CD4-positive, alpha-beta T cell (primary cell): ENCODE measurements around the gene LARGE1. TPM values are rescaled to one million over a fixed set of nuclear protein-coding genes. Genes with fewer than 3 reads are reported as not detected.

Experiments
- ATAC-seq: fragments of 200-7000 bp; cut with Tn5 transposase; one replicate; pipeline ENCODE4 v1.10.0; 2022; ENCODE audit warnings: mild to moderate bottlenecking; ENCODE audit not compliant: poor library complexity
- CTCF ChIA-PET: fragments of 350-600 bp; sonication (Branson Sonifier 250); formaldehyde crosslinking; loops from one replicate; lab custom pipeline; 2021; ENCODE audit warnings: antibody characterized with exemption, inconsistent platforms; lab: Charles Lee
- POLR2A ChIA-PET: fragments of 350-600 bp; sonication (Branson Sonifier 250); formaldehyde crosslinking; loops from one replicate; lab custom pipeline; 2021; ENCODE audit warnings: antibody characterized with exemption, inconsistent platforms; lab: Charles Lee
- DNase-seq, 14 experiments: peaks; one replicate each; pipeline ENCODE4 v3.0.0-alpha.2; 2013 to 2020; ENCODE audit warnings: mixed read lengths in 2 of 14
- H3K27ac ChIP-seq, 2 donors: one replicate each; pipeline versions ENCODE4 v1.5.1 to v1.7.0; 2013; ENCODE audit warnings: low read length in 2 of 2, low read depth in 1 of 2, mild to moderate bottlenecking in 1 of 2
- H3K27me3 ChIP-seq, 2 experiments: 1 replicate in 1 of 2; 2 replicates in 1 of 2; pipeline versions ENCODE4 v1.6.1 to v1.7.0; 2013; ENCODE audit warnings: low read length in 2 of 2, control low read depth in 1 of 2, mild to moderate bottlenecking in 1 of 2, moderate library complexity in 1 of 2; ENCODE audit not compliant: insufficient read depth in 2 of 2, control insufficient read depth in 1 of 2
- H3K36me3 ChIP-seq: one replicate; pipeline ENCODE4 v1.6.1; 2013; ENCODE audit warnings: low read length, control low read depth; ENCODE audit not compliant: insufficient read depth
- H3K4me1 ChIP-seq: one replicate; pipeline ENCODE4 v1.6.1; 2013; ENCODE audit warnings: low read length, control low read depth; ENCODE audit not compliant: insufficient read depth
- H3K4me3 ChIP-seq: one replicate; pipeline ENCODE4 v1.5.1; 2013; ENCODE audit warnings: mild to moderate bottlenecking, low read length, moderate library complexity
- H3K9me3 ChIP-seq, 2 experiments: 1 replicate in 1 of 2; 2 replicates in 1 of 2; pipeline versions ENCODE4 v1.6.1 to v1.7.0; 2013; ENCODE audit warnings: low read length in 2 of 2, mild to moderate bottlenecking in 2 of 2, control low read depth in 1 of 2, moderate library complexity in 1 of 2; ENCODE audit not compliant: control insufficient read depth in 1 of 2, insufficient read depth in 1 of 2
- H3K27ac Mint-ChIP-seq: one replicate; pipeline ENCODE4 v1.8.0; 2020; ENCODE audit warnings: mixed read lengths
- H3K27me3 Mint-ChIP-seq: one replicate; pipeline ENCODE4 v1.8.0; 2021; ENCODE audit warnings: mixed read lengths
- H3K36me3 Mint-ChIP-seq: one replicate; pipeline ENCODE4 v1.8.0; 2021; ENCODE audit warnings: low read depth, mixed read lengths
- H3K4me1 Mint-ChIP-seq: one replicate; pipeline ENCODE4 v1.8.0; 2021; ENCODE audit warnings: low read depth, mixed read lengths
- H3K4me3 Mint-ChIP-seq: one replicate; pipeline ENCODE4 v1.8.0; 2020; ENCODE audit warnings: mild to moderate bottlenecking, mixed read lengths
- H3K9me3 Mint-ChIP-seq: one replicate; pipeline ENCODE4 v1.8.0; 2020; ENCODE audit warnings: mixed read lengths
- CTCF ChIP-seq: fragments of 200-600 bp; IDR thresholded peaks from one replicate; pipeline ENCODE4 v1.8.0; 2022; ENCODE audit warnings: antibody characterized with exemption, mild to moderate bottlenecking
- intact Hi-C, 2 experiments: fragments of 100-400 bp; cut with DNase I in 1 of 2; cut with micrococcal nuclease in 1 of 2; formaldehyde crosslinking; loops; one replicate each; pipeline versions ENCODE4 v1.15.1 to v1.9.0; 2023 to 2025; cut with DNase I, micrococcal nuclease
- total RNA-seq, 174 experiments: library from RNA in 2 of 174; stranded (reverse) in 2 of 174; gene quantifications; one replicate each; pipeline ENCODE4 v1.2.3 and lab custom pipeline; 2021 to 2026

Gene LARGE1
- total RNA-seq, 2 experiments from 2014 or later = 0.14 to 0.70 TPM

GRCh38 chr22:33726294-33726734 is 194.0 kb downstream of the LARGE1 start:
- peaks cover under 1% of the 10 kb centered on the region for H3K9me3 Mint-ChIP-seq
- Histone ChIP-seq H3K27me3 (no peaks in the 10 kb centered on the region), H3K9me3 (peaks cover 0 to 12% of the 10 kb centered on the region in 2 experiments), H3K4me1 (no peaks in the 10 kb centered on the region), H3K27ac (no peak overlapping the region), H3K4me3 (no peak overlapping the region), H3K36me3 (no peaks in the 10 kb centered on the region)
- no peak overlapping the region for H3K27ac Mint-ChIP-seq
- ChIA-PET POLR2A (no interaction called here), CTCF (no interaction called here)
- ATAC-seq (no peak), DNase-seq (no peak)
- H3K4me3 Mint-ChIP-seq = no peak overlapping the region
- intact Hi-C loops = no loop called here
- TF ChIP-seq CTCF = no peak
- no peaks in the 10 kb centered on the region for H3K27me3 Mint-ChIP-seq
- H3K36me3 Mint-ChIP-seq = no peaks in the 10 kb centered on the region
- H3K4me1 Mint-ChIP-seq = no peaks in the 10 kb centered on the region

- Mint-ChIP-seq H3K36me3 (no peaks in the 10 kb centered on the region), H3K4me1 (no peaks in the 10 kb centered on the region), H3K27ac (no peak overlapping the region), H3K27me3 (no peaks in the 10 kb centered on the region), H3K9me3 (peaks cover 6% of the 10 kb centered on the region), H3K4me3 (no peak overlapping the region)
- H3K4me3 ChIP-seq = no peak overlapping the region
- ATAC-seq = no peak
- intact Hi-C loops = no loop called here
- H3K9me3 ChIP-seq = peaks cover 0 to 12% of the 10 kb centered on the region in 2 experiments
- CTCF ChIA-PET = no interaction called here
- no peaks in the 10 kb centered on the region for H3K27me3 ChIP-seq
- H3K36me3 ChIP-seq = no peaks in the 10 kb centered on the region
- no peak for TF ChIP-seq CTCF
- no peak for DNase-seq
- H3K4me1 ChIP-seq = no peaks in the 10 kb centered on the region
- H3K27ac ChIP-seq = no peak overlapping the region
- POLR2A ChIA-PET = no interaction called here
Measured at GRCh38 chr22:33723915-33724314, 196.4 kb downstream of the LARGE1 start.

- ATAC-seq = no peak
- Histone ChIP-seq H3K27ac (no peak overlapping the region), H3K4me1 (no peaks in the 10 kb centered on the region), H3K27me3 (no peaks in the 10 kb centered on the region), H3K9me3 (peaks cover 0 to 16% of the 10 kb centered on the region in 2 experiments), H3K36me3 (no peaks in the 10 kb centered on the region), H3K4me3 (no peak overlapping the region)
- Mint-ChIP-seq H3K9me3 (peaks cover 8% of the 10 kb centered on the region), H3K4me3 (no peak overlapping the region), H3K27ac (no peak overlapping the region), H3K36me3 (no peaks in the 10 kb centered on the region), H3K27me3 (no peaks in the 10 kb centered on the region), H3K4me1 (no peaks in the 10 kb centered on the region)
- ChIA-PET POLR2A (no interaction called here), CTCF (no interaction called here)
- TF ChIP-seq CTCF = no peak
- intact Hi-C loops = no loop called here
- no peak for DNase-seq
Measured at GRCh38 chr22:33722816-33723215, 197.5 kb downstream of the LARGE1 start.
